Measurements from ENCODE around the gene GPRIN3.

Gene GPRIN3

DNA sequence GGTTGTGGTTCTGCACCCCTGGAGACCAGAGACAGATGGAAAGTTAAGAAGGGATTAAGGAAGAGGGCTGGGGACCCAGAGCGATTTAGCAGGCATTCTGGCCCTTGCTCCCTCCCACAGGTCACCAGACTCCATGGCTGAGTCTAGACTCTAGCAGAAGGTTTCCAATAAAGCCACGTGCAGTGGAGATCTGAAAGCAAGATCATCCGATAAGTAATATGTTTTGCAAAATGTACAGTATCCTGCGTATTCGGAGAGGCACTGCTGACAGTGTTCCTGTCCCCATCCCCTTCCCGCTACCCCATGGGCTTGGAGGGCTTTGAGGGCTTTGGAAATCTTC, 531 bp upstream of the GPRIN3 start:
- Histone ChIP-seq H3K36me3 (ENCODE audit: insufficient read depth, low read length) (no peaks in the 10 kb centered on the region), H3K4me3 (peak overlapping the region; percentile 85), H3K9ac (ENCODE audit: insufficient read length) (no peak overlapping the region), H3K27ac (no peak overlapping the region), H3K9me3 (ENCODE audit: low read depth, low read length) (no peaks in the 10 kb centered on the region)
- no peak for TF ChIP-seq EZH2 (IDR thresholded peaks at IDR 0.05)
- TF ChIP-seq POLR2AphosphoS5 (IDR thresholded peaks at IDR 0.05; ENCODE audit: borderline replicate concordance, low read depth, low read length): no peak
- no peak for TF ChIP-seq FOXP2 (optimal IDR thresholded peaks at IDR 0.05; ENCODE audit: control extremely low read depth, extremely low read length, insufficient read depth)
- no peak for DNase-seq (ENCODE audit: low read depth, low spot score)

DNA sequence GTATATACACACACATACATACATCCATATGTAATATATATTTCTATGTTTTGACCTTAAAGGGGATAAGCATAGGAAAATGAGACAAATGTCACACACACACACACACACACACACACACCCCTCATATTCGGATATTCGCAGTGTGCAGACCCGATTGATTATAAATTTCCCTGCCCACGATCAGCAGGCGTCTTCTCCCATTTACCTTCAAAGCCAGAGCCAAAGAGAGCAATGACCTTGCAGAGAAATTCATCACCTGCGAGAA, 488 bp downstream of the GPRIN3 start:
- peak overlapping the region; percentile 85 for H3K4me3 ChIP-seq
- H3K9ac ChIP-seq (ENCODE audit: insufficient read length): no peak overlapping the region
- H3K36me3 ChIP-seq (ENCODE audit: insufficient read depth, low read length): no peaks in the 10 kb centered on the region
- DNase-seq (ENCODE audit: low read depth, low spot score): no peak
- H3K9me3 ChIP-seq (ENCODE audit: low read depth, low read length): no peaks in the 10 kb centered on the region
- H3K27ac ChIP-seq: no peak overlapping the region
- TF ChIP-seq POLR2AphosphoS5 (IDR thresholded peaks at IDR 0.05; ENCODE audit: borderline replicate concordance, low read depth, low read length): no peak
- no peak for TF ChIP-seq EZH2 (IDR thresholded peaks at IDR 0.05)
- no peak for TF ChIP-seq FOXP2 (optimal IDR thresholded peaks at IDR 0.05; ENCODE audit: control extremely low read depth, extremely low read length, insufficient read depth)

DNA sequence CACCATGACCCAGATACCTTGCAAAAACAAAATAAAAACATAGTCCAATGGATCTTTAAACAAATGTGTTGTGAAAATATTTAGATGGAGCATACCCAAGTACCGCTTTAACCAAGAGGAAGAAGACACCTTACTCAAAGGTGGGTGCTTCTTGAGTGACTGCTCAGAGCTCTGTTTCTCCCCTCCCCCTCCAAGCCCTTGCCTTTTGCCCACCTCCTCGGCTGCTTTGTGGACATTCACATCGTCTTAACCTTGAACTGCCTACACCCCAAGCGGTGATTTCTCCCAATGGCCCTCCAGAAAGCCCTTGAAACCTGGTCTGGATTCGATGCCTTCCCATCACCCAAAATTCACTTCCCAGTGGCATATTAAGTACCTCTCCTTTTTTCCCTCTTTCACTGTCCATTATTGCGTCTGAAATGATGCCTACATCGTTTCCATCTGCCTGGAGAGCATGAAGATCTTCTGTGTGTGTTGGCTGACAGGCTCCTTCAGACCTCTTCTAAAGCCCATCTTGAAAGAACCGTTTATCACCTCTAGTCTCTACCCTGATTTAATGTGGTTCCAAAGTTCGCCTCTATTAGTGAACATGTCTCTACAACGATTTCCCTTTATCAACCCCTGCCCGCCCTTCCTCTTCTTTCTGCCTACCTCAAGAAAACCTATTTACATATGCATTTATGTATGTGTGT, 968 bp downstream of the GPRIN3 start:
- H3K27ac ChIP-seq: no peak overlapping the region
- H3K4me3 ChIP-seq: no peak overlapping the region
- no peak for DNase-seq (ENCODE audit: low read depth, low spot score)
- no peak for TF ChIP-seq FOXP2 (optimal IDR thresholded peaks at IDR 0.05; ENCODE audit: control extremely low read depth, extremely low read length, insufficient read depth)
- no peak for TF ChIP-seq POLR2AphosphoS5 (IDR thresholded peaks at IDR 0.05; ENCODE audit: borderline replicate concordance, low read depth, low read length)
- no peak for TF ChIP-seq EZH2 (IDR thresholded peaks at IDR 0.05)
- no peaks in the 10 kb centered on the region for H3K36me3 ChIP-seq (ENCODE audit: insufficient read depth, low read length)
- H3K9me3 ChIP-seq (ENCODE audit: low read depth, low read length): no peaks in the 10 kb centered on the region
- no peak overlapping the region for H3K9ac ChIP-seq (ENCODE audit: insufficient read length)

DNA sequence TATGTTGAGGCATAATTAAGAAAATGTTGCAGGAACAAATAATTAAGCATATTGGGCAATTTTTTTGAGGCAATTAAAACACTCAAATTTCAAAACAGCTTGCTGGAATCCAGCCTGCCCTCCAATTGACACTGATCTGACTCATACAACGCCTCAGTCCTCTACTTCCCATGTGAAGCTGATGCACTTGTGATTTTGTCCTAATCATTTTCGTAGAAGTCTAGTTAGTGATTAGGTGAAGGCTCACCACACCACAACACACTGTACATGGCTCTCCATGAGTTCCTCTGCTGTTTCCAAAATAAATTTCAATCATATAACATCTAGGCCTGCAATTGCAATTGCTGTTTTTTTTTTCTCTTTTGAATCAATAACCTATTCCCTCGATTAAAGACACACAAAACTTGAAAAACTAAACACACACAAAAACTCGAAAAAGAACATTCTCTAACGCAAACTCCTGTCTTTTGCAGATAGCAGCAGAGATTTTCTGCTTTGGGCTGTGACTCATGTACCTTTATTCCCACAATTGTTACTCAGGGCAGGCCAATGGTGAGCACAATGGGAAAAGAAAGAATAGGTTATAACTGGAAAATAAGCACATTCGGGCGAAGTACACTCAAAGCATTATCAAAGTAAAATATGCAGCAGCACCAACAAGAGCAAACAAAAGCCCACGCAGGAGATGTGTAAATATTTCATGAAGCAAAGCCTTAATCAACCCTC, 1.7 kb downstream of the GPRIN3 start:
- Histone ChIP-seq H3K9ac (ENCODE audit: insufficient read length) (no peak overlapping the region), H3K4me3 (no peak overlapping the region)

DNA sequence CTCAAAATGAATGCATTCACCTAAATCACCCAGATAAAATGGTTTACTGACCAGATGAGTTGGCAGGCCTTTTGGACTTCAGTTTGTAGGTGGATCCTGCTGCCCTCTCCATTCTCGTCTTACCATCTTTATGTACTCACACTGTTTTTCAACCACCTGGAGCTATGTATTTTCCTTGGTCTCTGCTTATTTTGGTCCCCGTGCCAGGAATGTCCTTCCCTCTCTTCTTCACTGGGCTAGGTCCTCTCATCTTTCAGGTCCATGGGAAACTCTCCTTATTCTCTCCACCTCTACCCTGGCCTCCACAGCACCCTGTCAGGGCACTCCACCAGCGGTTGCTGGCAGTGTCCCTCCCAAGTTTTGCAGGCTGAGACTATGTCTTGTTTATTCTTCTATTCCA, 2.6 kb downstream of the GPRIN3 start:
- no peak overlapping the region for H3K9ac ChIP-seq (ENCODE audit: insufficient read length)
- H3K27ac ChIP-seq: no peak overlapping the region
- H3K4me3 ChIP-seq: no peak overlapping the region

More for the DNA sequence above, 1.7 kb downstream of the GPRIN3 start:
- TF ChIP-seq FOXP2 (optimal IDR thresholded peaks at IDR 0.05; ENCODE audit: control extremely low read depth, extremely low read length, insufficient read depth) (no peak), POLR2AphosphoS5 (IDR thresholded peaks at IDR 0.05; ENCODE audit: borderline replicate concordance, low read depth, low read length) (no peak), EZH2 (IDR thresholded peaks at IDR 0.05) (no peak)
- no peaks in the 10 kb centered on the region for H3K9me3 ChIP-seq (ENCODE audit: low read depth, low read length)
- no peaks in the 10 kb centered on the region for H3K36me3 ChIP-seq (ENCODE audit: insufficient read depth, low read length)
- no peak for DNase-seq (ENCODE audit: low read depth, low spot score)
- H3K27ac ChIP-seq: no peak overlapping the region

DNA sequence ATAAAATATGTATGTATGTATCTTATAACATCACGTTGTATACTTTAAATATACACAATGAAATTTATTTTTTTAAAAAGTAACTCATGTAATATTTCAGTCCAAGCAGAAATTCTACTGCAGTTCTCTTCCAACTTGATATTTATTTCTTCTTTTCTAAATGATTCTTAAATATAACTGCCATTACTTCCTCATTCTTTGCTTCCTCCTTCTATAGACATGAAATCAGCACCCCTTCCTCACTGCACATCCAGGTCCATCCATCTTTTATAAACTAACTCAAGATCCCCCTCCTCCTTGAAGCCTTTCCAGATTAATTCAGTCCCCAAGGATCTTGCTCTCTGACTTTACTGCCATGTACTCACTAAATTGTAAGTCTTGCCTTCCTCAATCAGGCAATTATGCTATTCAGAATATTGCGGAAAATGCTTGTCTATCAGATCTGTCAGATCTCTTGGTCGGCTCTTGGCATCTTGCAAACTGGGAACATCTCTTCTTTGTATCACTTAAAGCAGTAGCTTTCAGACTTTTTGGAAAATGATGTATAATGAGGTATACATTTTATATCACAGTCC, 3.7 kb downstream of the GPRIN3 start:
- no peak for TF ChIP-seq EZH2 (IDR thresholded peaks at IDR 0.05)
- no peak for TF ChIP-seq POLR2AphosphoS5 (IDR thresholded peaks at IDR 0.05; ENCODE audit: borderline replicate concordance, low read depth, low read length)
- no peak for TF ChIP-seq FOXP2 (optimal IDR thresholded peaks at IDR 0.05; ENCODE audit: control extremely low read depth, extremely low read length, insufficient read depth)
- no peak for DNase-seq (ENCODE audit: low read depth, low spot score)
- Histone ChIP-seq H3K27ac (no peak overlapping the region), H3K9me3 (ENCODE audit: low read depth, low read length) (no peaks in the 10 kb centered on the region), H3K4me3 (no peak overlapping the region), H3K36me3 (ENCODE audit: insufficient read depth, low read length) (no peaks in the 10 kb centered on the region), H3K9ac (ENCODE audit: insufficient read length) (no peak overlapping the region)

More for the DNA sequence above, 2.6 kb downstream of the GPRIN3 start:
- DNase-seq (ENCODE audit: low read depth, low spot score): no peak
- no peak for TF ChIP-seq FOXP2 (optimal IDR thresholded peaks at IDR 0.05; ENCODE audit: control extremely low read depth, extremely low read length, insufficient read depth)
- TF ChIP-seq POLR2AphosphoS5 (IDR thresholded peaks at IDR 0.05; ENCODE audit: borderline replicate concordance, low read depth, low read length): no peak
- no peak for TF ChIP-seq EZH2 (IDR thresholded peaks at IDR 0.05)
- Histone ChIP-seq H3K9me3 (ENCODE audit: low read depth, low read length) (no peaks in the 10 kb centered on the region), H3K36me3 (ENCODE audit: insufficient read depth, low read length) (no peaks in the 10 kb centered on the region)

DNA sequence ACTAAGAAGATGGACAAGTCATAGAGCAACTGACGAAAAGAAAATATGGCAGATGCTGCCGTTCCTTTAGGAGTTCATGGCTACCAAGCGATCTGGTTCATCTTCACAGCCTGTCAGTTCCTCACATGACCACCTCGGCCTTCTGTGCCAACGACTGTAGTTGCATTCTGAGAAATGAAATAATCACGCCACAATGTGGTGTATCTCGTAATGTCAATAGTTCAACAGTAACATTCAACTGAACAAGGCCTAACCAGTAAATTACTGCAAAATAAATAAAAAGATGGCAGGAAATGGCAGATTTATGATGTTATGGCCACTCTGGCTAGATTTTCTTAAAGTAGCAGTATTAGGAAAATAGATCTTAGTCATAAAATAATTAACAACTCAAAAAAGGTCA, 4.4 kb downstream of the GPRIN3 start:
- Histone ChIP-seq H3K36me3 (ENCODE audit: insufficient read depth, low read length) (no peaks in the 10 kb centered on the region), H3K27ac (no peak overlapping the region), H3K4me3 (no peak overlapping the region), H3K9me3 (ENCODE audit: low read depth, low read length) (no peaks in the 10 kb centered on the region), H3K9ac (ENCODE audit: insufficient read length) (no peak overlapping the region)
- TF ChIP-seq FOXP2 (optimal IDR thresholded peaks at IDR 0.05; ENCODE audit: control extremely low read depth, extremely low read length, insufficient read depth): no peak
- no peak for TF ChIP-seq EZH2 (IDR thresholded peaks at IDR 0.05)
- no peak for TF ChIP-seq POLR2AphosphoS5 (IDR thresholded peaks at IDR 0.05; ENCODE audit: borderline replicate concordance, low read depth, low read length)
- DNase-seq (ENCODE audit: low read depth, low spot score): no peak

DNA sequence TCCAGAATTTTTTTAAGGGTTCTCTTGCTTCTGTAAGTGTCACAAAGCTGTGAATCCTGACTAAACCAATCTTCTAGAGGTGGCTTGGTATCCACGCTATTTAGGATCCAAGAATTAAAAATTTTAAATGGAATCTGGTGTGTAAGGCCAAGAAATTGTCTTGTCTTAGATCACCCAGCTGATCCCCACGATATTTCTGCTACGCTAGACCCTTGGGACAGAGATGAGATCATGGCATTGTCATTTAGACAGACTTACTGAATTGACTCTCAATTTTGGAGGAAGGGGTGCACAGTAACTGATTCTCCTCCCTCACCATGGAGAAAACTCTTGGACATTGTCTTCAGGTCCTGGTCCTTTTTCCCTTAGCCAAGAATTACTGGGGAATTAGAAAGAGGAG, 5.7 kb downstream of the GPRIN3 start:
- Histone ChIP-seq H3K9ac (ENCODE audit: insufficient read length) (no peak overlapping the region), H3K9me3 (ENCODE audit: low read depth, low read length) (no peaks in the 10 kb centered on the region), H3K4me3 (no peak overlapping the region), H3K36me3 (ENCODE audit: insufficient read depth, low read length) (no peaks in the 10 kb centered on the region), H3K27ac (no peak overlapping the region)
- TF ChIP-seq FOXP2 (optimal IDR thresholded peaks at IDR 0.05; ENCODE audit: control extremely low read depth, extremely low read length, insufficient read depth): no peak
- no peak for TF ChIP-seq POLR2AphosphoS5 (IDR thresholded peaks at IDR 0.05; ENCODE audit: borderline replicate concordance, low read depth, low read length)
- no peak for TF ChIP-seq EZH2 (IDR thresholded peaks at IDR 0.05)
- DNase-seq (ENCODE audit: low read depth, low spot score): no peak

Data from SK-N-MC (cell line).